TTC549 (cell line): ENCODE data around the gene AP2M1.

ENCODE experiments used
- FAIRE-seq: peaks from 2 replicates; lab custom pipeline; 2012; peaks lifted over from hg19 to GRCh38; lab: Jason Lieb, UNC

The AP2M1 gene

DNA sequence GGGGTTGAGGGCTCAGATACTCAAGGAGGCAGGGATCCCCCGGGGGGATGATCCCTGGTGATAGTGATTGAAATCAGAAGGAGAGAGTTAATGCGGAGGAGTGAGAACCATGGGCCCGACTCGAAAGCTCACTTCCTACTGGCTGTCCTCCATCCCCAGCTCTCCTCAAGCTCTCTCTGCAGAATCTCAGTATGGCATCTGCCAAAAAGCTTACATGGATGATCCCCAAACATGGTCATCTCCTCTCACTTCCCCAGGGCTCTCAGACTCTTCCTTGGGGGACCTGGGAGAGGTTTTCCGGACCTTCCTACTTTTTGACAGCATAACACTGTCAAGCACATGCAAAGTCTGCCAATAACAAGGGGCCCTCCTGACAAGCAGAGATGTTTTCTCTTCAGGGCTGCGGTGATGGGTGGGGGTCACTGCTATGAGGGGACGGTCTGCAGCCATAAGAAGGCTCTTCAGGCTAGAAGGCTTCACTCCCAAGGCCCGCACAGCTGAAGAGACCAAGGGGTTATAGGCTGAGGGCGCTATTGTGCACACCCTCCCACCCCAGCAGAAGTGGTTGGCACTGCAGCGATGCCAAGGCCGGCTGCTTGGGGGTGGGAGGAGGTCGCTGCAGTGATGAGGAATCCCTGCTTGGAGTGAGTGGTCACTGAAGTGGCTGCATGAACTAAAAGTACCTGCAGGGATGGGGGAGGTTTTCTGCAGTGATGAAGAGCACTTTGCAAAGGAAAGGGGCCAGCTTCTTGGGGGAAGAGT lies 53.9 kb downstream of the AP2M1 start:
- FAIRE-seq, result no peak

GRCh38 chr3:184229394-184230080 lies 54.9 kb downstream of the AP2M1 start, which contains the start of gene VWA5B2:
VWA5B2 (plus strand) TSS chr3:184229585; CDS start chr3:184230529, 944 bp downstream.
- no peak for FAIRE-seq

DNA sequence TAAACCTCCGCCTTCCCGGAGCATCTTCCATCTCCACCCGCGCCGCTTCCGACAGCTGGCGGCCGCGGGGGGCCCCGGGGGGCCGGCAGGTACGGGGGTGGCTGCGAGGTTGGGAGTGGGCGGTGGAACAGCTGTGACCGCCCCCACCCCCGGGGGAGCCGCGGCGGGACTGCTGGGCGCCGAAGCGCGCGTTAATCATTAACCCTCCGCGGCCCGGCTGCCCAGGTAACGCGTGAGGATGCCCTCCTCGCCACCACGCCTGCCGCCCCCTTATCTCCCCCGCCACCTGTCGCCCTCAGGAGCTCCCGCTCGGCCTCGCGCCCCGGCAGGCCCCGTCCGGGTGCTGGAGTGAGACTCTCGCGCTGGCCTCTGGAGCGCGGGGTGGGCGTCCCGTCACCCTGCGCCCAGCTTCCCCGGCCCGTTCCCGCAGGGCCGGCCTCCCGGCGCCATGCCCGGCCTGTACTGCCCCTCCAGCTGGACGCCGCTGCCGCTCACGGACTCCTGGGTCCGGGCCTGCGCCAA lies 55.5 kb downstream of the AP2M1 start:
- no peak for FAIRE-seq

DNA sequence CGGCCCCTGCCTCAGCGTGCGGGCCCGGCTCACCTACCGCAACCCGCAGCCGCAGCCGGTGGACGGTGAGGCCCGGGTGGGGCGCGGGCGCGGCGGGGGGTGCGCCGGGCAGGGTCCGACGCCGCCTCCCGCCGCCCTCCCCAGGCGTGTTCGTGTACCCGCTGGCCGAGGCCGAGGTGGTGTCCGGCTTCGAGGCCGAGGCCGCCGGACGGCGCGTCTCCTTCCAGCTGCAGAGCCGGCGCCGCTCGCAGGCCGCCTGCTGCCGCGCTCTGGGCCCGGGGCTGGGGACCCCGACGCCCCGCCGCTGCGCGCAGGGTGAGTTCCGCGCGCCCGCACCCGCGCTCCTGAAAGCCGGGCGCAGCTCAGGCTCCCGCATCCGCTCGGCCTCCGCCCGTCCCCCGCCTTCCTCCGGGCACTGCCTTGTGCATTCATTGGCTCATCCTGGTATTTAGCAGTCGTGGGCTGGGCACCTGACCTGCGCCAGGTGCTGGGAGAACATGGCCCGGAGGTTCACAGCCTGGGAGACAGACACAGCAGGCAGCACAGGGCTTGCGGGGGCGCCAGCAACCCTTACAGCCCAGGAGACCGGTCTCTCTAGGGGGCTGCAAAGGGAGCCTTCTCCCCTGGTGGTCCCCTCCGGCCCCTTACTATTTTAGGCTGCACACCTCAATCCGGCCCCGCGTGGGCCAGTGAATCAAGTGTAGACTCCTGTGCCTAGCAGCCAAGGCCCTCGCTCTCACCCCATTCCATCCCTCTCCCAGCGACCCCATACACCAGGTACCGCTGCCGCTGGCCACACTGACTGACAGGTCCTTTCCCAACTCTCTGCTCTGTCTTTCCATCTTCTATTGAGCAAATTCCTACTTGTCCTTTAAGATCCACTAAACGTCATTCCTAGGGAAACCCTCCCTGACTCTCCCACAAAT lies 56.2 kb downstream of the AP2M1 start:
- no peak for FAIRE-seq

DNA sequence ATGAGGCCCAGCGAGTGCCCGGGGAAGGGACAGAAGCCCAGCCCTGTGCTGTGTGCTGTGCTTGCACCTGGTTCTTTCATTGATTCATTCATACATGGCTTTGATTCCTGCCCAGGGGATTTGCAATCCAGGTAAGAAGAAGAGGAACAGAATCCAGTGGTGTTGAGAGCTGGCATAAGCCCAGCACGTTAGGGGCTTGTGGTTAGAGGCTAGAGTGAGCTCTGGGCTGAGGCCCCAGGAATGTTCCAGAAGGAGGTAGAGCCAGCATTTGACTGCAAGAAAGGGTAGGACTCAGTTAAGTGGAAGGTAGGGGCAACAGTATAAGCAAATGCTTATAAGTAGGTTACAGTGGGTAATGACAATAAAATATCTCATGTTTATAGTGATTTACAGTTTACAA lies 57.0 kb downstream of the AP2M1 start:
- no peak for FAIRE-seq

DNA sequence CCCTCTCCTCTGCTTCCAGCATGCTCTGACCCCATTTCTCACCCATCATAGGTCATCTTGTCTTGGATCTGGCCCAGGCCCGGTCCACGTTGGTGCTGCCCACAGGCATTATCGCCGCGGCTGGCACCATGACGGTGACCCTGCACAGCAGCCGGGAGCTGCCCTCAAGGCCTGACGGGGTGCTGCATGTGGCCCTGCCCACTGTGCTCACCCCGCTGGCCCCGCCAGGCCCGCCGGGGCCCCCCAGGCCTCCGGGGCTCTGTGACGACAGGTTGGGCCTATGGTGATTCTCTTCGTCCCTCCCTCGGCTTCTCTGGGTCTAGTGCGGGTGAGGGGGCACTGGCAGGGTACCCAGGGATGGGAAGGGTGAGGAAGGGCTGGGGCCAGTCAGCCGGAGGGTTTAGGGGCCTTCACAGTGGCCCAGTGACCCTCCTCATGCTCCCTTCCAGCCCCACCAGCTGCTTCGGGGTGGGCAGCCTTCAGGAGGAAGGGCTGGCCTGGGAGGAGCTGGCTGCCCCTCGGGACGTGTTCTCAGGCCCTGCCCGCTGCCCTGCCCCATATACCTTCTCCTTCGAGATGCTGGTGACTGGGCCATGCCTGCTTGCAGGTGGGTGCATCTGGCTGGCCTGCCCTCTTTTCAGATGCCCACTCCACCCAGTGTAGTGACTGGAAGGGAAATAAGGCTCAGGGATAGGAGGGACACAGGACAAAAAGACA lies 58.6 kb downstream of the AP2M1 start:
- FAIRE-seq, result no peak
